Measurements from ENCODE around the gene GGA1. TPM values are rescaled to one million over a fixed set of nuclear protein-coding genes. Genes with fewer than 3 reads are reported as not detected.

Gene GGA1
- total and polyA plus RNA-seq, 9 of the 15 experiments (the other 6 are each of a cell fraction or from before 2014, with no cell fraction given) = 1.5 to 69.5 (median 31.6) TPM

- TF ChIP-seq, protein P1, sequence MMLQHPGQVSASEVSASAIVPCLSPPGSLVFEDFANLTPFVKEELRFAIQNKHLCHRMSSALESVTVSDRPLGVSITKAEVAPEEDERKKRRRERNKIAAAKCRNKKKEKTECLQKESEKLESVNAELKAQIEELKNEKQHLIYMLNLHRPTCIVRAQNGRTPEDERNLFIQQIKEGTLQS (IDR thresholded peaks at IDR 0.05) = no peak
- TF ChIP-seq, protein P1 (CRISPR knock-in tag; conservative IDR thresholded peaks at IDR 0.05) = 0 out of 2 replicates have a peak, but pooled peaks have one; percentile 38
- TF ChIP-seq NFYB (IDR thresholded peaks at IDR 0.05; ENCODE audit: extremely low read depth, insufficient read length) (no peak), ZNF133 (CRISPR knock-in tag; IDR thresholded peaks at IDR 0.05) (no peak), SREBF2 (CRISPR knock-in tag; IDR thresholded peaks at IDR 0.05) (no peak), XRCC5 (IDR thresholded peaks at IDR 0.05; ENCODE audit: low read depth, low read length) (no peak), ILF3 (IDR thresholded peaks at IDR 0.05; ENCODE audit: borderline replicate concordance) (no peak), ZNF695 (CRISPR knock-in tag; IDR thresholded peaks at IDR 0.05) (no peak), GTF2A2 (tag; IDR thresholded peaks at IDR 0.05) (0 out of 2 replicates have a peak, but pooled peaks have one; percentile 47), RBM34 (IDR thresholded peaks at IDR 0.05; ENCODE audit: borderline replicate concordance, insufficient read depth, low read length) (no peak), CBFA2T3 (IDR thresholded peaks at IDR 0.05) (peak; percentile 43), CBX2 (IDR thresholded peaks at IDR 0.05; ENCODE audit: insufficient read depth, low read length, poor library complexity, severe bottlenecking) (no peak), RNF219 (CRISPR knock-in tag; IDR thresholded peaks at IDR 0.05) (no peak), MEIS2 (IDR thresholded peaks at IDR 0.05; ENCODE audit: partially characterized antibody) (no peak), TAL1 (IDR thresholded peaks at IDR 0.05) (0 out of 2 replicates have a peak, but pooled peaks have one; percentile 8), JUNB (CRISPR knock-in tag; conservative IDR thresholded peaks at IDR 0.05) (no peak), CHD4 (IDR thresholded peaks at IDR 0.05; ENCODE audit: insufficient read depth, insufficient replicate concordance, low read depth, low read length, poor library complexity, severe bottlenecking) (no peak)
- TF ChIP-seq, protein P2, sequence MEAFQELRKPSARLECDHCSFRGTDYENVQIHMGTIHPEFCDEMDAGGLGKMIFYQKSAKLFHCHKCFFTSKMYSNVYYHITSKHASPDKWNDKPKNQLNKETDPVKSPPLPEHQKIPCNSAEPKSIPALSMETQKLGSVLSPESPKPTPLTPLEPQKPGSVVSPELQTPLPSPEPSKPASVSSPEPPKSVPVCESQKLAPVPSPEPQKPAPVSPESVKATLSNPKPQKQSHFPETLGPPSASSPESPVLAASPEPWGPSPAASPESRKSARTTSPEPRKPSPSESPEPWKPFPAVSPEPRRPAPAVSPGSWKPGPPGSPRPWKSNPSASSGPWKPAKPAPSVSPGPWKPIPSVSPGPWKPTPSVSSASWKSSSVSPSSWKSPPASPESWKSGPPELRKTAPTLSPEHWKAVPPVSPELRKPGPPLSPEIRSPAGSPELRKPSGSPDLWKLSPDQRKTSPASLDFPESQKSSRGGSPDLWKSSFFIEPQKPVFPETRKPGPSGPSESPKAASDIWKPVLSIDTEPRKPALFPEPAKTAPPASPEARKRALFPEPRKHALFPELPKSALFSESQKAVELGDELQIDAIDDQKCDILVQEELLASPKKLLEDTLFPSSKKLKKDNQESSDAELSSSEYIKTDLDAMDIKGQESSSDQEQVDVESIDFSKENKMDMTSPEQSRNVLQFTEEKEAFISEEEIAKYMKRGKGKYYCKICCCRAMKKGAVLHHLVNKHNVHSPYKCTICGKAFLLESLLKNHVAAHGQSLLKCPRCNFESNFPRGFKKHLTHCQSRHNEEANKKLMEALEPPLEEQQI (IDR thresholded peaks at IDR 0.05) = no peak
- TF ChIP-seq, protein P3, sequence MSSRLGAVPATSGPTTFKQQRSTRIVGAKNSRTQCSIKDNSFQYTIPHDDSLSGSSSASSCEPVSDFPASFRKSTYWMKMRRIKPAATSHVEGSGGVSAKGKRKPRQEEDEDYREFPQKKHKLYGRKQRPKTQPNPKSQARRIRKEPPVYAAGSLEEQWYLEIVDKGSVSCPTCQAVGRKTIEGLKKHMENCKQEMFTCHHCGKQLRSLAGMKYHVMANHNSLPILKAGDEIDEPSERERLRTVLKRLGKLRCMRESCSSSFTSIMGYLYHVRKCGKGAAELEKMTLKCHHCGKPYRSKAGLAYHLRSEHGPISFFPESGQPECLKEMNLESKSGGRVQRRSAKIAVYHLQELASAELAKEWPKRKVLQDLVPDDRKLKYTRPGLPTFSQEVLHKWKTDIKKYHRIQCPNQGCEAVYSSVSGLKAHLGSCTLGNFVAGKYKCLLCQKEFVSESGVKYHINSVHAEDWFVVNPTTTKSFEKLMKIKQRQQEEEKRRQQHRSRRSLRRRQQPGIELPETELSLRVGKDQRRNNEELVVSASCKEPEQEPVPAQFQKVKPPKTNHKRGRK (tag; IDR thresholded peaks at IDR 0.05) = no peak
- TF ChIP-seq, protein P4, sequence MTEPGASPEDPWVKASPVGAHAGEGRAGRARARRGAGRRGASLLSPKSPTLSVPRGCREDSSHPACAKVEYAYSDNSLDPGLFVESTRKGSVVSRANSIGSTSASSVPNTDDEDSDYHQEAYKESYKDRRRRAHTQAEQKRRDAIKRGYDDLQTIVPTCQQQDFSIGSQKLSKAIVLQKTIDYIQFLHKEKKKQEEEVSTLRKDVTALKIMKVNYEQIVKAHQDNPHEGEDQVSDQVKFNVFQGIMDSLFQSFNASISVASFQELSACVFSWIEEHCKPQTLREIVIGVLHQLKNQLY (CRISPR knock-in tag; conservative IDR thresholded peaks at IDR 0.05) = no peak
Observed at GRCh38 chr22:37657590-37658132, 49.0 kb downstream of the GGA1 start (continued).

Measured in K562 (cell line).